Sciatic nerve (tissue), 2 donors: ENCODE measurements around the gene CCDC171. TPM values are rescaled to one million over a fixed set of nuclear protein-coding genes. Genes with fewer than 3 reads are reported as not detected.
A peak's percentile ranks its signal among the peaks of the same experiment; 100 is the strongest.
"Not testable (repeated sequence)": the region's sequence is repeated elsewhere in the genome, so short reads cannot be mapped to it uniquely, and the experiment has no call there.

Experiments
- ATAC-seq: fragments of 200-7000 bp; cut with Tn5 transposase; one replicate; pipeline ENCODE4 v1.9.1; 2020; ENCODE audit warnings: mild to moderate bottlenecking, moderate library complexity
- DNase-seq: peaks from one replicate; pipeline ENCODE4 v3.0.0-alpha.2; 2020; ENCODE audit warnings: low spot score
- intact Hi-C: fragments of 100-400 bp; cut with DNase I; formaldehyde crosslinking; loops from one replicate; pipeline ENCODE4 v1.14.2; 2022
- total RNA-seq: library from RNA; stranded (reverse); fragmentation: NEBNext Ultra II Directional; extraction: Animal tissue kit (Norgen Biotek cat#: 25700); gene quantifications from one replicate; pipeline ENCODE4 v1.2.1, GENCODE V29; 2021
- donor health status: DM: no; HTN: no; CAD: no.
- donor health status: DM: no; HTN: no; CAD: no.

Gene CCDC171
- 27.1 TPM for total RNA-seq

- intact Hi-C loops = no loop called here
- DNase-seq (peak; percentile 95), ATAC-seq (peak; percentile 98)
Observed at GRCh38 chr9:15552636-15553527, at the start of gene CCDC171. TSS of gene CCDC171 (plus strand) at chr9:15553043. CDS start at chr9:15564089, 11,046 bp downstream.

GRCh38 chr9:15505921-15506320 is 46.9 kb upstream of the CCDC171 start:
- DNase-seq (no peak), ATAC-seq (no peak)
- intact Hi-C loops = loop anchor here (5.0 kb wide), 1 partner anchor 1026 kb away; no protein-coding TSS in a partner anchor

- peak; percentile 69 for DNase-seq
- peak; percentile 38 for ATAC-seq
- intact Hi-C loops = loop anchor here (5.0 kb wide), 1 partner anchor 1022 kb away; no protein-coding TSS in a partner anchor
Observed at GRCh38 chr9:15509931-15510788, 42.7 kb upstream of the CCDC171 start.

- intact Hi-C loops = no loop called here
- DNase-seq (peak; percentile 85), ATAC-seq (peak; percentile 94)
Observed at GRCh38 chr9:15510789-15511575, 41.9 kb upstream of the CCDC171 start, which contains the start of gene PSIP1. TSS of gene PSIP1 (minus strand) at chr9:15510970. CDS start at chr9:15510188, 782 bp downstream.

GRCh38 chr9:15512204-15512603 is 40.6 kb upstream of the CCDC171 start:
- intact Hi-C loops = no loop called here

GRCh38 chr9:15512889-15513288 is 40.0 kb upstream of the CCDC171 start:
- intact Hi-C loops = no loop called here
- no peak for DNase-seq
- no peak for ATAC-seq

More at GRCh38 chr9:15512204-15512603, 40.6 kb upstream of the CCDC171 start:
- ATAC-seq (no peak), DNase-seq (no peak)

GRCh38 chr9:15513335-15513734 is 39.5 kb upstream of the CCDC171 start:
- DNase-seq (no peak), ATAC-seq (no peak)
- intact Hi-C loops = no loop called here

GRCh38 chr9:15519831-15520230 is 33.0 kb upstream of the CCDC171 start:
- DNase-seq = no peak
- intact Hi-C loops = loop anchor here (5.0 kb wide), 1 partner anchor 298 kb away; no protein-coding TSS in a partner anchor
- no peak for ATAC-seq

- DNase-seq (no peak), ATAC-seq (no peak)
- intact Hi-C loops = no loop called here
Observed at GRCh38 chr9:15521254-15521653, 31.6 kb upstream of the CCDC171 start.

GRCh38 chr9:15522130-15522755 is 30.6 kb upstream of the CCDC171 start:
- no peak for ATAC-seq
- intact Hi-C loops = no loop called here
- DNase-seq = no peak

- no peak for ATAC-seq
- no peak for DNase-seq
- intact Hi-C loops = no loop called here
Observed at GRCh38 chr9:15524845-15525455, 27.9 kb upstream of the CCDC171 start.

GRCh38 chr9:15525958-15526357 is 26.9 kb upstream of the CCDC171 start:
- no peak for ATAC-seq
- intact Hi-C loops = no loop called here

GRCh38 chr9:15527035-15527434 is 25.8 kb upstream of the CCDC171 start:
- ATAC-seq, intact Hi-C loops, DNase-seq: not testable (repeated sequence)

More at GRCh38 chr9:15525958-15526357, 26.9 kb upstream of the CCDC171 start:
- no peak for DNase-seq

GRCh38 chr9:15529566-15530324 is 23.1 kb upstream of the CCDC171 start:
- DNase-seq (no peak), ATAC-seq (no peak)
- intact Hi-C loops = no loop called here

GRCh38 chr9:15531380-15531779 is 21.5 kb upstream of the CCDC171 start:
- intact Hi-C loops = no loop called here
- no peak for ATAC-seq
- DNase-seq = no peak

GRCh38 chr9:15541872-15542271 is 11.0 kb upstream of the CCDC171 start:
- intact Hi-C loops = no loop called here
- no peak for ATAC-seq
- no peak for DNase-seq

GRCh38 chr9:15542624-15543023 is 10.2 kb upstream of the CCDC171 start:
- no peak for DNase-seq
- ATAC-seq = no peak
- intact Hi-C loops = no loop called here
